ENCODE data around the gene CACNA2D3. TPM values are rescaled to one million over a fixed set of nuclear protein-coding genes. Genes with fewer than 3 reads are reported as not detected.

The CACNA2D3 gene
- total RNA-seq, 1 donor from 2014 or later = 7.3 TPM

- ATAC-seq (no peak), DNase-seq (no peak)
- no peaks in the 10 kb centered on the region for H3K27me3 ChIP-seq
- intact Hi-C loops (cut with DNase I) = no loop called here
- H3K4me1 ChIP-seq = no peaks in the 10 kb centered on the region
- no peak overlapping the region for H3K4me3 ChIP-seq
- H3K9me3 ChIP-seq = no peaks in the 10 kb centered on the region
- H3K27ac ChIP-seq = no peak overlapping the region
- H3K36me3 ChIP-seq = no peaks in the 10 kb centered on the region
- no peak for TF ChIP-seq CTCF (IDR thresholded peaks at IDR 0.05)
Measured at GRCh38 chr3:54150864-54151467, 28.6 kb downstream of the CACNA2D3 start.

GRCh38 chr3:54153477-54153876 lies 31.1 kb downstream of the CACNA2D3 start:
- no peaks in the 10 kb centered on the region for H3K9me3 ChIP-seq
- ATAC-seq = no peak
- no peak for TF ChIP-seq CTCF (IDR thresholded peaks at IDR 0.05)
- H3K36me3 ChIP-seq = no peaks in the 10 kb centered on the region
- no peaks in the 10 kb centered on the region for H3K27me3 ChIP-seq
- no peak overlapping the region for H3K27ac ChIP-seq
- H3K4me1 ChIP-seq = no peaks in the 10 kb centered on the region
- no peak for DNase-seq
- no peak overlapping the region for H3K4me3 ChIP-seq
- intact Hi-C loops (cut with DNase I) = no loop called here

GRCh38 chr3:54157860-54158259 lies 35.5 kb downstream of the CACNA2D3 start:
- H3K36me3 ChIP-seq = no peaks in the 10 kb centered on the region
- intact Hi-C loops (cut with DNase I) = no loop called here
- ATAC-seq (no peak), DNase-seq (no peak)
- no peaks in the 10 kb centered on the region for H3K27me3 ChIP-seq
- TF ChIP-seq CTCF (IDR thresholded peaks at IDR 0.05) = no peak
- H3K27ac ChIP-seq = no peak overlapping the region
- H3K9me3 ChIP-seq = no peaks in the 10 kb centered on the region
- H3K4me3 ChIP-seq = no peak overlapping the region
- no peaks in the 10 kb centered on the region for H3K4me1 ChIP-seq

GRCh38 chr3:54159917-54160316 lies 37.6 kb downstream of the CACNA2D3 start:
- TF ChIP-seq CTCF (IDR thresholded peaks at IDR 0.05) = no peak
- Histone ChIP-seq H3K27me3 (no peaks in the 10 kb centered on the region), H3K27ac (no peak overlapping the region), H3K4me1 (no peaks in the 10 kb centered on the region), H3K9me3 (no peaks in the 10 kb centered on the region), H3K4me3 (no peak overlapping the region), H3K36me3 (no peaks in the 10 kb centered on the region)
- intact Hi-C loops (cut with DNase I) = no loop called here
- no peak for DNase-seq
- ATAC-seq = no peak

- DNase-seq = no peak
- H3K4me3 ChIP-seq = no peak overlapping the region
- H3K9me3 ChIP-seq = no peaks in the 10 kb centered on the region
- no peak for ATAC-seq
- no peaks in the 10 kb centered on the region for H3K4me1 ChIP-seq
- no peaks in the 10 kb centered on the region for H3K36me3 ChIP-seq
- intact Hi-C loops (cut with DNase I) = no loop called here
- no peaks in the 10 kb centered on the region for H3K27me3 ChIP-seq
- TF ChIP-seq CTCF (IDR thresholded peaks at IDR 0.05) = no peak
- H3K27ac ChIP-seq = no peak overlapping the region
Measured at GRCh38 chr3:54163441-54163840, 41.1 kb downstream of the CACNA2D3 start.

Measured in upper lobe of right lung (tissue), 1 donor.